ENCODE data around the gene SBNO2. TPM values are rescaled to one million over a fixed set of nuclear protein-coding genes. Genes with fewer than 3 reads are reported as not detected.
A peak's percentile ranks its signal among the peaks of the same experiment; 100 is the strongest.
"Not testable (repeated sequence)": the region's sequence is repeated elsewhere in the genome, so short reads cannot be mapped to it uniquely, and the experiment has no call there.

Gene SBNO2
- total and polyA plus RNA-seq, 4 donors: 7.2 to 17.9 (median 11.7) TPM

DNA sequence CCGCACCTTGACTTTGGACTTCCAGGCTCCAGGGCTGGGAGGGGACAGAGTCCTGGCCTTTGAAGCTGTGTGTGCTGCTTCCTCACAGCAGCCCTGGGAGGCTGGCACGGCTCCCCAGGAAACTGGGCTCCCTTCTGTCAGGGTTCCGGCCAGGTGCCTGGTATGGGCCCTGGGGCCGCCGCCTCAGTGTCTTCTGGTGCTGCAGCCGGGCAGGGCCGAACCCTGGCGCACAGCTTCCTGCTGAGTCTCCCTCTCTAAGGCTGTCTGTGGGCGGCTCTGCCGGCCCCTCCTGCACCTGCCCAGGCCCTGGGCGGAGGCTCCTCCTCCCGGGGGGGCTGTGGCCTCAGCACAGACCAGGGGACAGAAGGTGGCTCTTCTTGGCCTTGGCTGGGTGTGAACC is 37.9 kb downstream of the SBNO2 start:
- Histone ChIP-seq H3K4me1 (ENCODE audit: control insufficient read depth, insufficient read depth, low read length) (peaks cover 34% of the 10 kb centered on the region), H3K4me3 (ENCODE audit: low read depth, low read length) (no peak overlapping the region), H3K36me3 (ENCODE audit: control insufficient read depth, insufficient read depth, low read length) (peaks cover 65% of the 10 kb centered on the region), H3K27me3 (ENCODE audit: control insufficient read depth, insufficient read depth, low read length) (peaks cover 18% of the 10 kb centered on the region), H3K9me3 (ENCODE audit: control insufficient read depth, insufficient read depth, low read length) (no peaks in the 10 kb centered on the region), H3K27ac (ENCODE audit: low read depth, low read length) (no peak overlapping the region)
- no peak for DNase-seq (ENCODE audit: low read depth in 4 of 6, low spot score in 6 of 6)
- WGBS (ENCODE audit: insufficient coverage): 64% methylated on average over 12 of the region's 12 CpGs

DNA sequence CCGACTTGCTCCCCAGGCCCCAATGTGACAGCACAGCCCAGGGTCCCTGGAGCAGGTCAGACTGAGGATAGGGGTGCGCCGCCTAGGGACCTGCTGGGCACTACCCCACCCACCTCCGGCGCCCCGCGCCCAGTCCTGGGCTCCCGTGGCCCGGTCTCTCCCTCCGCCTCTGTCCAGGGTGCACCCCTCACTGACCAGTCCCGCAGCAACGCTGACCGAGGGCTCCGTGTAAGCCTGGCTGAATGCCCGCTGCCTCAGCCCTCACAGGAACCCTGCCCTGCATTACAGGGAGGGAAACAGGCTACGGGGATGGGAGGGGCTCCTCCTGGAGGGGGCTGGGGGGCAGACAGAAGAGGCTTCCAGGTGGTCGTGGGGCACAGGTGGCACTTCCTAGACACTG is 38.6 kb downstream of the SBNO2 start:
- Histone ChIP-seq H3K27ac (ENCODE audit: low read depth, low read length) (no peak overlapping the region), H3K9me3 (ENCODE audit: control insufficient read depth, insufficient read depth, low read length) (no peaks in the 10 kb centered on the region), H3K27me3 (ENCODE audit: control insufficient read depth, insufficient read depth, low read length) (peaks cover 18% of the 10 kb centered on the region), H3K36me3 (ENCODE audit: control insufficient read depth, insufficient read depth, low read length) (peaks cover 60% of the 10 kb centered on the region), H3K4me1 (ENCODE audit: control insufficient read depth, insufficient read depth, low read length) (peaks cover 40% of the 10 kb centered on the region), H3K4me3 (ENCODE audit: low read depth, low read length) (no peak overlapping the region)
- DNase-seq (ENCODE audit: low read depth in 4 of 6, low spot score in 6 of 6): no peak
- 92% methylated on average over 17 of the region's 17 CpGs for WGBS (ENCODE audit: insufficient coverage)

DNA sequence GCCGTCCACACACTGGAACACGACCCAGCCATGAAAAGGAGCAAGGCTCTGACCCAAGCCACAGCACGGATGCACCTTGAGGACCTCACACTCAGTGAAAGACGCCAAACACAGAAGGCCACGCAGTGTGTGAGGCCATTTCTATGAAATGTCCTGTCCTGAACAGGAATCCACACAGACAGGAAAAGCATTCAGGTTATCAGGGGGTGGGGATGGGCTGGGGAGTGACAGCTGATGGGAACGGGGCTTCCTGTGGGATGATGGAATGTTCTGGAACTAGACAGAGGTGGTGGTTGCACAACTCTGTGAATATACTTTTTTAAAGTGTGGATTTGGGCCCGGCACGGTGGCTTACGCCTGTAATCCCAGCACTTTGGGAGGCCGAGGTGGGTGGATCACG is 39.6 kb downstream of the SBNO2 start:
- peaks cover 40% of the 10 kb centered on the region for H3K4me1 ChIP-seq (ENCODE audit: control insufficient read depth, insufficient read depth, low read length)
- DNase-seq (ENCODE audit: low read depth in 4 of 6, low spot score in 6 of 6): no peak
- H3K27ac ChIP-seq (ENCODE audit: low read depth, low read length): no peak overlapping the region
- no peaks in the 10 kb centered on the region for H3K9me3 ChIP-seq (ENCODE audit: control insufficient read depth, insufficient read depth, low read length)
- 98% methylated on average over 6 of the region's 11 CpGs for WGBS (ENCODE audit: insufficient coverage)
- H3K36me3 ChIP-seq (ENCODE audit: control insufficient read depth, insufficient read depth, low read length): peaks cover 60% of the 10 kb centered on the region
- H3K4me3 ChIP-seq (ENCODE audit: low read depth, low read length): no peak overlapping the region
- peaks cover 18% of the 10 kb centered on the region for H3K27me3 ChIP-seq (ENCODE audit: control insufficient read depth, insufficient read depth, low read length)

- Histone ChIP-seq H3K36me3 (ENCODE audit: control insufficient read depth, insufficient read depth, low read length) (peaks cover 55% of the 10 kb centered on the region), H3K9me3 (ENCODE audit: control insufficient read depth, insufficient read depth, low read length) (no peaks in the 10 kb centered on the region), H3K4me3 (ENCODE audit: low read depth, low read length) (no peak overlapping the region), H3K4me1 (ENCODE audit: control insufficient read depth, insufficient read depth, low read length) (peaks cover 40% of the 10 kb centered on the region), H3K27me3 (ENCODE audit: control insufficient read depth, insufficient read depth, low read length) (peaks cover 18% of the 10 kb centered on the region), H3K27ac (ENCODE audit: low read depth, low read length) (no peak overlapping the region)
- DNase-seq (ENCODE audit: low read depth in 4 of 6, low spot score in 6 of 6): no peak
- 95% methylated on average over 25 of the region's 25 CpGs for WGBS (ENCODE audit: insufficient coverage)
Observed at GRCh38 chr19:1133471-1133929, 40.6 kb downstream of the SBNO2 start.

- no peak for DNase-seq (ENCODE audit: low read depth in 4 of 6, low spot score in 6 of 6)
- peak overlapping the region; percentile 57 for H3K27ac ChIP-seq (ENCODE audit: low read depth, low read length)
- 66% methylated on average over 47 of the region's 48 CpGs for WGBS (ENCODE audit: insufficient coverage)
- H3K9me3 ChIP-seq (ENCODE audit: control insufficient read depth, insufficient read depth, low read length): no peaks in the 10 kb centered on the region
- peaks cover 40% of the 10 kb centered on the region for H3K4me1 ChIP-seq (ENCODE audit: control insufficient read depth, insufficient read depth, low read length)
- H3K4me3 ChIP-seq (ENCODE audit: low read depth, low read length): peak overlapping the region; percentile 47
- H3K36me3 ChIP-seq (ENCODE audit: control insufficient read depth, insufficient read depth, low read length): peaks cover 55% of the 10 kb centered on the region
- H3K27me3 ChIP-seq (ENCODE audit: control insufficient read depth, insufficient read depth, low read length): peaks cover 18% of the 10 kb centered on the region
Observed at GRCh38 chr19:1132552-1133383, 41.3 kb downstream of the SBNO2 start.

DNA sequence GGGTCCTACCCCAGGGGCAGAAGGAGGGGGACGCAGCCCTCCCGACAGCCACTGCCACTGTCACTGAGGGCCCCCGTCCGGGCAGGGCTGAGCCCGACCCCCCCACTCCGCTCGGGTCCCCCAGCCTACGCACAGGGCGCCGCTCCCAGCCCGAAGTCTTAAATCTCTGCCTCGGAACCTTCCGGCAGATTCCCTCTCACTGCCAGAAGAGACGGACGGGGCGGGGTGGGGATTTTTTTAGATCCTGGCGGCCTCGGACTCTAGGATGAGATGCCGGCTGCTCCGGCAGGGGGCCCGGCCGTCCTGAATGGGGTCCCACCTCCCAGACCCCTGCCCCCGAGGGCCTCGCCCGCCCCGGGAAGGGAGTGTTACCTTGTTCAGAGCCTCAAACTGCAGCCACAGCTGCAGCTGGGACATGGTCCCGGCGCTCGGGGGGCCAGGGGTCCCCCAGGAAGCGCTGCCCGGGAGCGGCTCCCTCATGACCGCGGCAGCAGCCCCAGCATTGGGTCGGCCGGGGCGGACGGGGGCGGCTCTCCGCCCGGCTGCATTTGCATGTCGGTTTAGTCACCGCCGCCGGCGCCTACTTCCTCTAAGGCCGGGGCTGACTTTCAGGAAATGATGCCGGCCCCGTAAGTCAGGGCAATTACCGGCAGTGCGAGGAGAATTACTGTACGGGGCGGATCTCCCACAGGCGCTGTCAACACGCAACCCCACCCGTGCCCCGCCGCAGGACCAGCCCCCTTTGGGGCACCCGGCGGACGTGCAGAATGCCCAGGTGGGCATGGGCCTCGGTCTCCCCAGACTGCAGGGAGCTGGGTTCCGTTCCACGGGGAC is 42.1 kb downstream of the SBNO2 start:
- Histone ChIP-seq H3K4me1 (ENCODE audit: control insufficient read depth, insufficient read depth, low read length) (peaks cover 40% of the 10 kb centered on the region), H3K9me3 (ENCODE audit: control insufficient read depth, insufficient read depth, low read length) (no peaks in the 10 kb centered on the region), H3K4me3 (ENCODE audit: low read depth, low read length) (peak overlapping the region; percentile 47), H3K27ac (ENCODE audit: low read depth, low read length) (peak overlapping the region; percentile 57), H3K36me3 (ENCODE audit: control insufficient read depth, insufficient read depth, low read length) (peaks cover 64% of the 10 kb centered on the region), H3K27me3 (ENCODE audit: control insufficient read depth, insufficient read depth, low read length) (peaks cover 18% of the 10 kb centered on the region)
- DNase-seq (ENCODE audit: low read depth in 4 of 6, low spot score in 6 of 6): peak in 5 of 6 donors; percentile 13 to 78 (median 32)
- WGBS (ENCODE audit: insufficient coverage): 8% methylated on average over 56 of the region's 64 CpGs

DNA sequence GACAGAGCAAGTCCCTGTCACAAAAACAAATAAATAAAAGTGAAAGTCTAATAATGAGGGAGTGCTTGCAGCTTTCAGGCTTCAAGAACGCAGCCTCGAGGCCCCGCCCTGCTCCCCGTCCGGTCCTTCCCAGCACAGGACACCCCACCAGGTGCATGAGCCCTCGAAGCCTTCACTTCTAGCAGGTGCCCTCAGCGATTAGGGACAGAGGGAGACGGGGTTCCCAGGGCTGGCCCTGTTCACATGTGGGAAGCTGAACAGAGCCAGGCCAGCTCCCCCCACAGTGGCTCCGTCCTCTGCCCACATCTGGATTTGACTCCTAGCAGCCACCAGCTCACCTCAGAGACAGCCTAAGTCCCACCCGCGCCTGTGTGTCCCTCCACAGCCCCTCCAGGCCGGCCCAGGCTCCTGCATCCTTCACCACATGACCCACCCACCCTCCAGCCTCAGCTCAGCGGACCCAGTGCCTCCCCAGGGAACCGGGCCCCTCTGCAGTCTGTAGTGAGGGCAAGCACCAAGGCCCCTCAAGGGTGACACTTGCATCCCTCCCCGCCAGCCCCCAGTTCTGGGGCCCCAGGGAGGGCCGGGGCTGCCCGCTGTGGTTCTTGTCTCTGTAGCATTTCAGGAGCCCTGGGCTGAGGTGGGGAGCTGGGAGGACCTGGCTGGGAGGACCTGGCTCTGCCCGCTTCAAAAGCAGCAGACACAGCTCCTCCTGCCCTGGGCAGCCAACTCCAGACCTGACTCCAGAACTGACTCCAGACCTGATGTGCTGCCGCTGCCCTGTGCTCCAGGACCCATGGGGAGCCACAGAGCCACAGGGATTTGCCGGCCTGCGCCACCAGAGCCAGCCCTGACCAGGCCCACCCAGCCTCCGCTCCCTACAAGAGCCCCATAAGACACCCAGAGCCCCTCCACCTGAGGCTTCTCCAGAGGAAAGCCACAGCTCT is 43.0 kb downstream of the SBNO2 start:
- peak overlapping the region; percentile 47 for H3K4me3 ChIP-seq (ENCODE audit: low read depth, low read length)

GRCh38 chr19:1129535-1129934 is 44.5 kb downstream of the SBNO2 start:
- peaks cover 29% of the 10 kb centered on the region for H3K4me1 ChIP-seq (ENCODE audit: control insufficient read depth, insufficient read depth, low read length)
- WGBS (ENCODE audit: insufficient coverage): 92% methylated on average over 17 of the region's 18 CpGs

More for the DNA sequence above, 43.0 kb downstream of the SBNO2 start:
- Histone ChIP-seq H3K9me3 (ENCODE audit: control insufficient read depth, insufficient read depth, low read length) (no peaks in the 10 kb centered on the region), H3K4me1 (ENCODE audit: control insufficient read depth, insufficient read depth, low read length) (peaks cover 32% of the 10 kb centered on the region), H3K27me3 (ENCODE audit: control insufficient read depth, insufficient read depth, low read length) (peaks cover 18% of the 10 kb centered on the region), H3K36me3 (ENCODE audit: control insufficient read depth, insufficient read depth, low read length) (peaks cover 65% of the 10 kb centered on the region), H3K27ac (ENCODE audit: low read depth, low read length) (peak overlapping the region; percentile 57)
- WGBS (ENCODE audit: insufficient coverage): 75% methylated on average over 19 of the region's 22 CpGs
- DNase-seq (ENCODE audit: low read depth in 4 of 6, low spot score in 6 of 6): no peak

GRCh38 chr19:1129084-1129483 is 45.0 kb downstream of the SBNO2 start:
- peaks cover 67% of the 10 kb centered on the region for H3K36me3 ChIP-seq (ENCODE audit: control insufficient read depth, insufficient read depth, low read length)
- not testable (repeated sequence) for H3K9me3 ChIP-seq (ENCODE audit: control insufficient read depth, insufficient read depth, low read length); DNase-seq (ENCODE audit: low read depth in 4 of 6, low spot score in 6 of 6); H3K4me3 ChIP-seq (ENCODE audit: low read depth, low read length); H3K27ac ChIP-seq (ENCODE audit: low read depth, low read length)
- peaks cover 18% of the 10 kb centered on the region for H3K27me3 ChIP-seq (ENCODE audit: control insufficient read depth, insufficient read depth, low read length)
- WGBS (ENCODE audit: insufficient coverage): 94% methylated on average over 6 of the region's 7 CpGs
- H3K4me1 ChIP-seq (ENCODE audit: control insufficient read depth, insufficient read depth, low read length): peaks cover 29% of the 10 kb centered on the region

More at GRCh38 chr19:1129535-1129934, 44.5 kb downstream of the SBNO2 start:
- Histone ChIP-seq H3K9me3 (ENCODE audit: control insufficient read depth, insufficient read depth, low read length) (no peaks in the 10 kb centered on the region), H3K36me3 (ENCODE audit: control insufficient read depth, insufficient read depth, low read length) (peaks cover 65% of the 10 kb centered on the region), H3K27ac (ENCODE audit: low read depth, low read length) (no peak overlapping the region), H3K27me3 (ENCODE audit: control insufficient read depth, insufficient read depth, low read length) (peaks cover 18% of the 10 kb centered on the region), H3K4me3 (ENCODE audit: low read depth, low read length) (no peak overlapping the region)
- DNase-seq (ENCODE audit: low read depth in 4 of 6, low spot score in 6 of 6): no peak
